HG03045 (cell line): ENCODE data around the gene PLA2G4A.
"Not testable (repeated sequence)": the region's sequence is repeated elsewhere in the genome, so short reads cannot be mapped to it uniquely, and the experiment has no call there.

Experiments
- ATAC-seq: cut with Tn5 transposase; IDR thresholded peaks from one replicate; pipeline ENCODE4 v1.9.1; 2021; ENCODE audit warnings: mild to moderate bottlenecking, moderate library complexity; ENCODE audit not compliant: unreplicated experiment

Gene PLA2G4A

DNA sequence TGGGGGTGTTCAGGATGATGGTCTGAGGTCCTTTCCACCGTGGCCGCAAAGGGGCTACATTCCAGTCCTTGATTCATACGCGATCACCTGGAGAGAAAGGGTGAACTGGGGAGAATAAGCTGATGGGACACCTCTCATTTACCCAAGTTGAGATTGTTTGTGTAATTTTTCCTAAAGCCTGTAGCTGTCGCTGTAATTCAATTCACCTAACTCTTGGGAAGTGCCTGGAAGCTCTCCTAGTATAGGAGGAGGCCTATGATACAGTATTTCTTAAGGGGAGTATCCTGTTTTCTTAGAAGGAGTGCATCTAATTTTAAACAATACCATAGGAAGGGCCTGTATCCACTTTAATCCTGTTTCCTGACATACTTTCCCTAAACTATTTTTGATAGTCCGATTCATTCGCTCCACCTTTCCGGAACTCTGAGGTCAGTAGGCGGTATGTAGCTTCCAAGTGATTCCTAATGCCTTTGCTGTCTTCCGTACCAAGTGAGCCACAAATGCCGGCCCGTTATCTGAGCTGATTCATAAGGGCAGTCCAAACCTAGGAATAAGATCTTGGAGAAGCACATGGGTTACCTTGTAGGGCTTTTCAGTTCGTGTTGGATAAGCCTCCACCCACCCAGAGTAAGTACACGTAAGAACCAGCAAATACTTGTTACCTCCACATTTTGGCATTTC lies 88.5 kb downstream of the PLA2G4A start:
- not testable (repeated sequence) for ATAC-seq

DNA sequence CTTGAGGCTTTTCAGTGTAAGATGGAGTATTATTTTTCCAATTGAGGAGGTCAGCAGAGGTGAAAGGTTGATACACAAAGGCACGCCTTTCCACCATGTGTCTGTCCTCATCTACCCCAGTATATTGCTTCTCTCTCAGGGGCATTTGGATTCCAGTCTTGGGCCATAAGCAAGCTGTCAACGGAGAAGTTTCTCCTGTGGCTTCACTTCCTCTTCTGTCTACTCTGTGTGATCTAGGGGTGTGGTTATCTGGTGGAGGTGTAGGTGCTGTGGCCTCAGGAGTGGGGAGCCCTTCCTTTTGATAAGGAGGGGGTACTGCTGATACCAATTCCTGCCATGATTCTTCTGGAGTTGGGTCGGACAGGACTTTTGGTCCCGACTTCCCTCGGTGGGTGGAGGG lies 92.6 kb downstream of the PLA2G4A start:
- ATAC-seq: not testable (repeated sequence)

DNA sequence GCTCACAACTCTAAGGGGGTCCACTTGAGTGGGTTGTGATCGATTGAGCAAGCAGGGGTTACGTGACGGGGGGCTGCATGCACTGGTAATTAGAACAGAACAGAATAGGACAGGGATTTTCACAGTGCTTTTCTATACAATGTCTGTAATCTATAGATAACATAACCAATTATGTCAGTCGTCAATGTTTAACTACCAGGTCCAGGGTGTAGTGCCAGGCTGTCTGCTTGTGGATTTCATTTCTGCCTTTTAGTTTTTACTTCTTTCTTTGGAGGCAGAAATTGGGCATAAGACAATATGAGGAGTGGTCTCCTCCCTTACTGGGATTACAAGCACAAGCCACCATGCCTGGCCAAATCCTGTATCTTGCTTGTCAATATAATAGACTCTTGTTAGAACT lies 94.1 kb downstream of the PLA2G4A start:
- not testable (repeated sequence) for ATAC-seq

DNA sequence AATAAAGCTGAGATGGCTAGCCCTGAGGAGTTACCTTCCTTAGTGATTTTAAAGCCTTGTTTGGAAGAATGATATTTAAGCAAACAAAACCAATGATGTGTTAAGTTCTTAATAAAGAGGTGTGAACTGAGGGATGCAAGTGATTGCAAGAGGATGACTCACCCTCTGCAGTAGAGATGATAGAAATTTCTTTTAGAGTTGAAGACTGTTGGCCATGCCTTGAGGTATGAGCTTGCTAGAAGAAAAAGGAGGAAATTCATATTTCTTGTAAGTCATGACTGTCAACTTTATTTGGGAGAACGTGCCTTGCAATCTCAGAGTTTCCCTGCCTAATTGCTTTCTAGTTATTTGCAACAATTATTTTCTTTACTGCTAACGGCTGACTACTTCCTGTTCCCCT lies 94.7 kb downstream of the PLA2G4A start:
- ATAC-seq: no peak

DNA sequence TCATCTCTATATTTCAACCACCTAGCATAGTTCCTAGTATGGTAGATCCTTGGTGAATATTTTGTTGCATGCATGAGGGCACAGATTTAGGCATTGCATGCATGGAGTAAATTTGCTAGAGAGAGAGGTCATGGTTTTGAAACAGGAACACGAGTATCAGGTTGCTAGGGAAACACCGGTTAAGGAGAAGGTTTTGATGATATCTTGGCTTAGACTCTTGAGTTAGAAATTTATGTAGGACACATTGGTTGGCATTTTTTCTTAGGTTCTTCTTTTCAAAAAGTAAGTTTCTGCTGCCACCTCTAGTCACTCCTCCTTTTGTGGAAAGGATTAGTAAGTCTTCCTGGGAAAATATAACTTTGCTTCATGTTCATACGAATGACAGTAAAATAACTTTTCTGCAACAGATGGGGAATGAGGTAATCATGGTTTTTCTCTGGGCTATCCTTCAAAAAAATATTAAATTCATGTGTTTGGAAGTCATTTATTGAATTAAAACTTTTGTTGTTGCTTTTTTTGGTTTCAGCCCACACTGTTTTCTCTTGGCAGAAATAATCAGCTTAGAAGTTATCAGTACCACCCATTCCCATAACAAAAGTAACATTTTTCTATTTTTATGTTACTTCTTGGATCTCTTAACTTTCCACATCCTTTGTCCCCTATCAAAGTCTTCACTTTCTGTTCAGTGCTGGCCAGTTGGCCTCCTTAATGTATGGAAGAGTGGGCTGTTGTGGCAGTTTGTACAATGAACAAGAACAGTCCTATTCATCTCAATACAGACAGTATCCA lies 97.3 kb downstream of the PLA2G4A start:
- no peak for ATAC-seq

DNA sequence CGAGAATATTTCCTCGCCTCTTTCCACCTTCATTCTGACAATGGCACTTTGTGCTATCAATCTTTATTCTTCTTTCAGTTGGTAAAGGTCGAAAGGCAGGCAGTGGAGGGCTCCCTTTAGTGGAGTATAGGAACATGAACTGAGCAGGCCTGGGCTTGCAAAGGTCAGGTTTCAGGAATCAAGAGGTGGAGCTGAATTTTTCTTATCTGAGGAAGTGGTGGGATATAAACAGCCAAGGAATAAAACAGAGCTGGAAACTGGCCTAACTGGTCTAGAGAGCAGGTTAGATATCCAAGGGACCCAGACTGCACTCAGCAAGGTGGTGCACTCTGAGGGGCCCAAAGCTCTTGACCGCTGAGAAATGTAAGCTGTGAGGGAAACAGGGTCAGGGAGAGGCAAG lies 99.1 kb downstream of the PLA2G4A start:
- no peak for ATAC-seq

DNA sequence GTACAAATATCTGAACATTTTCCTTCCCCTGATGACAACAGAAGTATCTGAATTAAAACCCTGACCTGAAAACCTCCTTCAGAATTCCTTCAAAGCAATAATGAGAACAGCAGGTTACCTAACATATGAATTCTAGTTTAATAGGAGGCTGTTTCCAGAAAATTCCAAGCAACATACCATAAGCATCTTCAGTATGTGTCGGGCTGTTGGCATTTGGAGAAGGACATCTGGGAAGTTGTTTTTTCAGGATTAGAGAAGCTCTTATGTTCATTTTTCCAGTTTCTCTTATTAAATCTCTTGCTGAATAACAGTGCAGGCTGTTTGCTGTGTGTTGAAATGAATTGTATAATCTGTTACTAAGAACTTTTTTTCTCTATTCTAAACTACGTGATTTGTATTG lies 101.5 kb downstream of the PLA2G4A start:
- ATAC-seq: no peak

DNA sequence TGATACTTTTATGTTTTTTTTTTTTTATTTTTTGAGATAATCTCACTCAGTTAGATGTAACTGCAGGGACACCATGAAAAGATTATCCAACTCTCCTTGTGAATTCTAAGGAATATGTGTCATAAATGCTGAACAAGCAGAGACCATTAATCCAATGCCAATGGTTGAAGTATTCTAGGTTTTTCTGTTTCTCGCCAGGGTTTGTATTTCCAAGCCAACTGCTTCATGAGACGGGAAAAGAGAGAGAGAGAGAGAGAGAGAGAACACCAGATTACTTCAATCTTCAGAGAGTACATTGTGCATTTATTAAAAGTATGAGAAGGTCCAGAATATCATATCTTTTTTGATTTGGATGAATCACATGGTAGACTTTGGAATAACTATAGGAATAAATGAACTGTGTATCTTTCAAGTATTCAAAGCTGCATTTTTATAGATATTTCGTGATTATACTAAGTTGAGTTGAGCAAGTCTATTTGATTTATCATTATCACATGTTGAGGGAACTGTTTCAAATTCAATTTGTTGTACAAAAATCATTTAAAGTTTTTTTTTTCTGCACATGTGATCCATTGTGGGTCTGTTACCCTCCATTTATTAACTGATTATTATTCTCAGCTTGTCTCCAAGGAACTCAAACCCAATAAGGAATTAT lies 108.4 kb downstream of the PLA2G4A start:
- no peak for ATAC-seq

DNA sequence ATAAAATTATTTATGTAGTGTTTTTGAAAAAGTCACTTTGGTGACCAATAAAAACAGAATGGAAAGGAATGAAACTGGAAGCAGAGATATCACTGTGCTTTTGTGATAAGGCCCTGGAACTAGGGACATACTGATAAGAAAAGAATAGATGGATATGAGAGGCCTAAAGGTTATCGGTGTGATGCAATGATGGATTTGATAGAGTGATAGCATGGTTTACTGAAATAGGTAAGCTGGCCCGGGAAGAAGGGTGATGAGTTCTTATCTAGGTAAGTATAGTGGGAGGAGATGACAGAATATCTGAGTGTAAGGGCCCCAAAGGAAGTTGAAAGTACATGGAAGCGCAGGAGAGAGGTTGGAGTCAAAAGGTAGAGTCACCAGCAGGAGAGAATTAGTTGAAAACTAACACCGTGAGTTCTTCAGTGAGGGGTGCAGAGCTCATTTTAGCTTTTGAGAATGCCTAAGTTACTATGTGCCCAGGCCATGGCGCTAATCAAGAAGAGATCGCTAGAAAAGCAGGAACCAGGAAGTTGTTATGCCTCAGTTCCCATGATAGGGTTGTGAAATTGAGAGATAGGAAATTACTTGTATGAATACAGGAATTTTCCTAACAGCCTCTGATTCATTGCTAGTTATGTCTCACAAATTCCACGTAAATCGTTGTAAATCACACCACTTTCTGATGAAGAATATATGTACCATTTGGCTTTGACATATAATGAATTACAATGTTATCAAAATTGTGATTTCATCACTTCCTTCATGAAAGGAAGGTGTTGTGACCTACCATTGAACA lies 115.3 kb downstream of the PLA2G4A start:
- ATAC-seq: no peak

DNA sequence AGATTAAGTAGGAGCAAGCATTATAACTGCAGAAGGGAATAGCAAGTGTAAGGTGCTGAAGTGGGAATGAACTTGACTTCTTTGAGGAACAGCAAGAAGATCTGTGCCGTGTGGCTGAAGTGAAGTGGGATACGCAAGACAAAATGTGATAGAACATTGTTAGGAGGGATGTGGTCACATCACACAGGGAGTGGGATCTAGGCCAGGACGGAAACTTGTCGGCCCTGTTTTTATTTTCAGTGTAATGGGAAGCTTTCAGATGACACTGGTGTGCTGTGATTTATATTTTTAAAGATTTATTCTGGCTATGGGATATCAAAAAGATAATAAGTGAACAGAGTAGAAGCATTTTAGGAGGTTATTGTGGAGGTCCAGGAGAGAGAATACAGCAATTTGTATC lies 116.4 kb downstream of the PLA2G4A start:
- ATAC-seq: no peak

DNA sequence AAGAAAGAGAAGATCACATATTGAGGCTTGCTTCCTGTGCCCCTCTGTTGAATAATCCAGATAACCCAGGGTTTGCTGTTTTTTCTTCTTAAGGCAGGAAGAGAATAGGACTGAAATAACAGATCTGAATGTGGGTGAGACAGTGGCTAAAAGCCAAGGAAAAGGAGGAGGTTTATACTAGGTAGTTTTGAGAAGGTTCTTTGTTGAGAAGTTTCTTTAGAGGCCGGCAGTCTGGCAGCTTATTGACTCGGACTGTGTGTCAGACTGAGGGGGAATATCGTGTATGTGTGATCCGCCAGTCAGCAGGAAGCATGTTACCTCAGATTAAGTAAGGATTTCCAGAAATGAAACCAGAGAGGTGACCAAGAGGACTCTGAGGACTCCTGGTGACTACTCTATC lies 119.8 kb downstream of the PLA2G4A start:
- no peak for ATAC-seq

DNA sequence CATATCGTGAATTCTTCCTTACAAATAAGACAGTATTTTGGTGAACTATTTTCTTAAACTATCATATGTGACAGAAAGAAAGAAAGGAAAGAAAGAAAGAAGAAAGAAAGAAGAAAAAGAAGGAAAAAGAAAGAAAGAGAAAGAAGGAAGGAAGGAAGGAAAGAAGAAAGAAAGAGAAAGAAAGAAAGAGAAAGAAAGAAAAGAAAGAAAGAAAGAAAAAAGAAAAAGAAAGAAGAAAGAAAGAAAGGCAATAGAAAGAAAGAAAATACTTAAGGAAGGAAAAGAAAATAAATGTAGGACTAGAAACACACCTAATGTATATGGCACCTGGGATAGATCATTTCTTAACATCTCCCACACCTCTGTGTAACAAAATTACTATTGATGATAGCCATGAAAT lies 120.4 kb downstream of the PLA2G4A start:
- ATAC-seq: no peak

DNA sequence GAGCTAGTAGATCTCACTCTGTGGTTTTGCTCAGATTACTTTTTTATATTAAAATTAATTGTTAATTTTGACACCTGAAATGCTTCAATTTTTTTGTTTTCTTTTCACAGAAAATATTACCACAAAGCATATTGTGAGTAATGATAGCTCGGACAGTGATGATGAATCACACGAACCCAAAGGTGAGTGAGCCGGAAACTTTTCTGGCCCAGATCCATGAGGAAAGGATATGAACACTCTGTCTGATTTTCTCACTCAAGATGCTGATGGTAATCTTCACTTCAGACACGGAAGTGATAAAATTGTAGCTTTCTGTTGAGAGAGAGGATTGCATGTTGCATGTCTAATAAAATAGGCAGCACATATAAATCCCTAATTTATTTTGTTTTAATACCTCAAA lies 121.8 kb downstream of the PLA2G4A start:
- ATAC-seq: no peak

DNA sequence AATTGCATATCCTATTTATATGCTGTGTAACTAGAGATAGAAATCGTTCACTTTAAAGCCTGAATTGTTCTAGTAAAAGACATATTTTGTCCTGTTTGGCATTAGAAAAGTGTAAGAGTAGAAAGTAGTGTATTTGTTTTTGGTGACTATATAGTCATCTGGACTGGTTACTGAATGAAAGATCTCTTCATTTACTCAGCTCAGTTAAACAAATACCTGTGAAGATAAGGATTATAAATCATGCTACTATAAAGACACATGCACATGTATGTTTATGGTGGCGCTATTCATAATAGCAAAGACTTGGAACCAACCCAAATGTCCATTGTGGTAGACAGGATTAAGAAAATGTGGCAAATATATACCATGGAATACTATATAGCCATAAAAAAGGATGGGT lies 125.1 kb downstream of the PLA2G4A start:
- ATAC-seq: no peak

DNA sequence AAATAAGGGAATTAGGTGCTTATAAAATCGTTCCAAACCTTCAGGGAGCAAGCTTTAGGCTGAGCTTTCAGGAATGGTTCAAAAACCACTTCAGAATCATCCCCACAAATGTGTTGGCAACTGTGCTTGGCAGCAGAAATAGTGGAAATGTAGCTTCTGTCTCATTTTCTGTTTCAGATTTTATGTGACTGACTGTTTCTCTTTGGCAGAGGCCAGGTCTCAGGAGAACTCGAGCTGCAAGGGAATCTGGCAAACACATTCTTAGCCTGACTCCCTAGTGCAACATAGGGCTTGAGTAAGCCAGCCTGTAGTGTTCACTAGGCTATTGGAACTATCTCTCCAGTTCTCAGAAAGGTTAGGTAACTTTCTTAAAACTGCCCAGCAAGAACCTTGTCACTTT lies 128.6 kb downstream of the PLA2G4A start:
- no peak for ATAC-seq

DNA sequence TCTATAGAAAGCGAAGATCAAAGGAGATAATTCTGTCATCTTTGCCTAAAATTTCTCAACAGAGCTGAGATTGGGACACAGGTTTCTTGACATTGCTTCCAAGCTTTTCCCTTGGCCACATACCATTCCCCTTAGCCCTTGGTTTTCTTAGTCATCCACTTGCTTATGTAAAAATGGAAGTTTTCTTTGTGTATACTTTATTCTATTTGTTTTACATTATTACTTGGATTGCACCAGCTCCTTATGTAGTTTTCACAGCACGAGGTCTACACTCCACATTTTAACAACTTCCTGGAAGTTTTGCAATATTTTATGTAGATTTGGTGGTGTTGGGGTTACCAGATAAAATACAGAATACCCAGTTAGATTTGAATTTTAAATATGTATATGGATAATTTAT lies 129.8 kb downstream of the PLA2G4A start:
- ATAC-seq: no peak

DNA sequence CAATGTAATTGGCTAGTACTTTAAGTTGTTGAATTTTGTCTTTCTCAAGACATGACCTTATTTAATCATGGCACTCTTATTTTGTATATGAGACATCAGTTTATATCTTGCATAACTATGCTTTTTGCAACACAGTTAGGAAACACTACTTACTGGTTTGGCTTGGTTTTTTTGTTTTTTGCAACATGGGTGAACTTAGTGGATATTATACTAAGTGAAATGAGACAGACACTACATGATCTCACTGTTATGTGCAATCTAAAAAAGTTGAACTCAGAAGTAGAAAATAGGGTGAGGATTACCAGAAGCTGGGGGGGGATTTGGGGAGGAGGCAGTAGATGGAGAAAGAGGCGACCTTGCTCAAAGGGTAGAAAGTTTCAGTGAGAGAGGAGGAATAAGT lies 132.1 kb downstream of the PLA2G4A start:
- ATAC-seq: no peak

DNA sequence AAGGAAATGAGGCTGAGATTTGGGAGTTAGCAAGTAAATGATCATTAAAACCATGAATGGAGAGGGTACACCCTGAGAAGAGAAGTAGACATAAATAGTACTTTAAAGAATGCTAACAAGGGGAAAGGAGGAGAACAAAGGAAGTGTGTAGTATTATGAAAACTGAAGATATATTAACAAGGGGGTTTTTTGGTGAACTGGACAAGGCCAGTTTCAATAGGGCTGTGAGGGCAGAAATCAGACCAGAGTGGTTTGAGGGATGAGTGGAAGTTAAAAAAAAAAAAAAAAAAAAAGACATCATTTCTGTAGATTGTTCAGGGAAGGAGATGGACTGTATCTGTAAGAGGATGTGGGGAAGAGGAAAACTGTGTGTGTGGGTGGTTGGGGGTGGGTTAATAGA lies 137.1 kb downstream of the PLA2G4A start:
- no peak for ATAC-seq

DNA sequence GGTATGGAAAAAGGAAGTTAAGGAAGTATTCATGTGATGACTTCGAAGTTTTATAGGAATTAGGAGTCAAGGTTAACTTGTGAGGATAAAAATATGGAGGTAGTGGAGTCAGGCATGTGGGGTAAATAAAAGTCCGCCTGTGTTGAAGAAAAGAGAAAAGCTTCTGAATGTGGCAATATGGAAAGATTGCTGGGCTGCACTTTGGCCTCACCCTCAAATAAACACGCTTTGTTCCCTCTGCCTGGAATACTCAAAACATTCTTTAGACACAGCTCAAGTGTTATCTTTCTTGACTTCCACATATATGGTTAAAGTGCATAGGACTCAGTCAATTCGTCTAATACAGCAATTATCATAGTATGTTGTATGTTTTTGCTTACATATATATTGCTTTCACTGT lies 137.7 kb downstream of the PLA2G4A start:
- ATAC-seq: no peak

DNA sequence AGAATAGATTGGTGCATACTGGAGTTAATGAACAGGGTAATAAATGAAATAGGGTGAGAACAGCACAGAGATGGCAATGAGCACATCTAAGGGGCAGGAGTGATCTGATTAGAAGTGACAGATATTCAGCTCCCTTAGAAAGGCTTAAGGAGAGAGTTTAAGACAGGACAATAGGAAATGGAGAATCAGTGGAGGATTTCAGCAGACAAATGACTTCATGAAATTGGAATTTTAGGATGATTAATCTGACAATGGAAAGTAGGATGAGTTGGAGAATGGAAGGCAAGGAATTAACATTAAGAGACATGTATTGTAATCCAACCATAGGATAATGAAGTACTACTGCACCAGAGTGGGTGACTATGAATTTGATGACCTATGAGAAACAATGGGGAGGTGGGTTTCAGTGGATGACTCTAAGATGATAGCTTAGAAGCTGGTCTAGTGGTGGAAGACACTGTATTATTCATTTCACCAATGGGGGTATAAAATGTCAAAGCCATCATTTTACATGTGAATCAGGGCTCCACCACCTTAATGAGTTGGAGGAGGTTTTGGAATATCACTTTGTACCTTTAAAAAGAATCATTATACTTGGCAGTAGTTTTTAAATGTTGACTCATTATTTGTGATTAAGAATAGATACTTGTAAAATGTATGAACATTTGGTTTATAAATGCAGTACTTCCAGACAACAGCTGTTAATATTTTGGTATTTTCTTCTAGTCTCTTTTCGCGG lies 139.1 kb downstream of the PLA2G4A start:
- ATAC-seq: no peak

DNA sequence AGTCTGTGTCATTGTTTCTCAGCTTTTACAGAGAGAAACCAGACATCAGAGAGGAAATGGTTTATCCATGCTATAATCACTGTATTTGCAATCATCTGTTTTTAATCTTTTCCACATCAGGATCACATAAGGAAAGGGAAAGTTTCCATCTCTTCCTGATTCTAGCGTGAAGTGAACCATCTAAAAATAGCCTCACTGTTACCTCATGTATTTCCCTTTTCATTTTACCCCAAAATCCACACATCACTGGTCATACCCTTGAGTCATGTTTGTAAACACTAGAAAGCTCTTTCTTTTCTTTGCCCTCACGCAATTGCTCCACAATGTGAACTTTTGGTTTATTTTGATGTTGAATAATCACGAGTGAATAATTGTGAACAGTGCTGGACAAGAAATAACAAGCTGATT lies 146.0 kb downstream of the PLA2G4A start:
- no peak for ATAC-seq
